Stomach (tissue), 9 donors: ENCODE measurements around the gene PTHLH. TPM values are rescaled to one million over a fixed set of nuclear protein-coding genes. Genes with fewer than 3 reads are reported as not detected.
A peak's percentile ranks its signal among the peaks of the same experiment; 100 is the strongest.

Source experiments
- DNase-seq, 2 donors: peaks; one replicate each; pipeline versions ENCODE4 v3.0.0 to v3.0.0-alpha.2; 2013 to 2019
- H3K27ac ChIP-seq, 5 donors: fragments of 200-600 bp in 4 of 5; sonication (generic) in 4 of 5; one replicate each; pipeline ENCODE4 v1.5.1; 2013 to 2019; ENCODE audit warnings: mild to moderate bottlenecking in 1 of 5, moderate library complexity in 1 of 5
- H3K27me3 ChIP-seq, 3 donors: fragments of 200-600 bp; sonication (generic); one replicate each; pipeline ENCODE4 v1.5.1; 2017 to 2019; ENCODE audit warnings: mixed run types in 1 of 3
- H3K36me3 ChIP-seq, 4 donors: fragments of 200-600 bp; sonication (generic); 1 replicate in 3 of 4; 2 replicates in 1 of 4; pipeline ENCODE4 v1.5.1; 2016 to 2019
- H3K4me1 ChIP-seq, 4 donors: fragments of 200-600 bp; sonication (generic); one replicate each; pipeline ENCODE4 v1.5.1; 2016 to 2019
- H3K4me3 ChIP-seq, 4 donors: fragments of 200-600 bp; sonication (generic) in 3 of 4; one replicate each; pipeline ENCODE4 v1.5.1; 2016 to 2019; ENCODE audit warnings: mild to moderate bottlenecking in 1 of 4
- H3K9me3 ChIP-seq, 4 donors: fragments of 200-600 bp; sonication (generic); one replicate each; pipeline ENCODE4 v1.5.1; 2016 to 2019
- EP300 ChIP-seq: sonication (generic); formaldehyde crosslinking; IDR thresholded peaks from one replicate; pipeline ENCODE4 v1.6.1; 2017; ENCODE audit warnings: antibody characterized with exemption
- POLR2A ChIP-seq, 4 donors: fragments of 450-650 bp; IDR thresholded peaks; one replicate each; pipeline ENCODE4 v1.6.1; 2016; ENCODE audit warnings: antibody characterized with exemption in 4 of 4, control low read depth in 2 of 4, mild to moderate bottlenecking in 1 of 4, moderate library complexity in 1 of 4
- POLR2AphosphoS5 ChIP-seq, 3 donors: sonication (generic); formaldehyde crosslinking; IDR thresholded peaks; one replicate each; pipeline ENCODE4 v1.6.1; 2016; ENCODE audit warnings: antibody characterized with exemption in 3 of 3
- WGBS, 5 donors: extraction: QIAGEN DNeasy Blood & Tissue Kit in 3 of 5; methylation state at CpG; one replicate each; pipeline versions ENCODE4 v1.1.5 to v1.1.7; 2013 to 2018; 5-methylcytosine and 5-hydroxymethylcytosine counted together
- intact Hi-C: fragments of 100-400 bp; cut with DNase I; formaldehyde crosslinking; loops from one replicate; pipeline ENCODE4 v1.15.1; 2023; ENCODE audit warnings: low total_unique reads
- polyA plus RNA-seq, 3 donors: library from polyadenylated mRNA; stranded (reverse); fragments of 200-250 nt; gene quantifications; one replicate each; pipeline ENCODE4 v1.2.3, GENCODE V29; 2013
- total RNA-seq, 5 donors: library from RNA; depleted of rRNA; stranded (reverse); fragments of >200 nt; gene quantifications; one replicate each; pipeline versions ENCODE4 v1.1.0 to v1.2.3, GENCODE V29; 2014 to 2016
- TF ChIP-seq, protein P1 (sequence below), 7 experiments: fragments of 450-650 bp in 4 of 7; fragments of 200-600 bp in 3 of 7; sonication (generic) in 3 of 7; IDR thresholded peaks; one replicate each; pipeline ENCODE4 v1.5.1; 2016 to 2019; ENCODE audit warnings: antibody characterized with exemption in 7 of 7, control low read depth in 2 of 7, mild to moderate bottlenecking in 1 of 7
- donor health status: healthy with polysubstance abuse.
- donor health status: Bipolar disorder and iron deficiency.
- donor health status: healthy.

The PTHLH gene
- total and polyA plus RNA-seq, 8 donors, result 0.58 to 4.8 (median 1.7) TPM; not detected in 2

DNA sequence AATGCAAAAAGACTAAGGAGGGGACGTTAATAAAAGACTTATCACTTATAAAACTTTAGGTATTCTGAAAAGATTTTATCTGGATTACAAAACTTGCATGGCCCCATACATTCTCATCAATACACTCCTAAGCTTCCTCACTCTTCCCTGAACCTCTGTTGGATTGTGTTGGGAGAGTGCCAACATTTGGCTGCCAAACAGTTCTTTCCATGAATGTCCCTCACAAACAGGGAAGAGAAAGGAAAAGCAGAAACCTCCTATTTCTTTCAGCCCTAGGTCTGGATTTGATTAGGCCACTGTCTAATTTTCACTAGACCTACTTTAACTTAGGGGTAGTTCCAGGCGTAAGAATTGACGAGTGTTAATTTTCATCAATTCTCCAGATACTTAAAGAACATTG is 11.7 kb downstream of the PTHLH start:
- Histone ChIP-seq H3K9me3 (no peaks in the 10 kb centered on the region), H3K27me3 (peaks cover 0 to 11% (median 0%) of the 10 kb centered on the region in 3 donors), H3K4me1 (peaks cover 0 to 5% (median 0%) of the 10 kb centered on the region in 4 donors), H3K36me3 (peaks cover 0 to 6% (median 0%) of the 10 kb centered on the region in 4 donors), H3K27ac (no peak overlapping the region), H3K4me3 (no peak overlapping the region)
- peak in 1 of 2 donors; percentile 39 for DNase-seq
- intact Hi-C loops, result no loop called here
- TF ChIP-seq EP300, result no peak
- TF ChIP-seq POLR2A (IDR thresholded peaks at IDR 0.05), result no peak
- no peak for TF ChIP-seq POLR2AphosphoS5 (IDR thresholded peaks at IDR 0.05)
- TF ChIP-seq, protein P1, sequence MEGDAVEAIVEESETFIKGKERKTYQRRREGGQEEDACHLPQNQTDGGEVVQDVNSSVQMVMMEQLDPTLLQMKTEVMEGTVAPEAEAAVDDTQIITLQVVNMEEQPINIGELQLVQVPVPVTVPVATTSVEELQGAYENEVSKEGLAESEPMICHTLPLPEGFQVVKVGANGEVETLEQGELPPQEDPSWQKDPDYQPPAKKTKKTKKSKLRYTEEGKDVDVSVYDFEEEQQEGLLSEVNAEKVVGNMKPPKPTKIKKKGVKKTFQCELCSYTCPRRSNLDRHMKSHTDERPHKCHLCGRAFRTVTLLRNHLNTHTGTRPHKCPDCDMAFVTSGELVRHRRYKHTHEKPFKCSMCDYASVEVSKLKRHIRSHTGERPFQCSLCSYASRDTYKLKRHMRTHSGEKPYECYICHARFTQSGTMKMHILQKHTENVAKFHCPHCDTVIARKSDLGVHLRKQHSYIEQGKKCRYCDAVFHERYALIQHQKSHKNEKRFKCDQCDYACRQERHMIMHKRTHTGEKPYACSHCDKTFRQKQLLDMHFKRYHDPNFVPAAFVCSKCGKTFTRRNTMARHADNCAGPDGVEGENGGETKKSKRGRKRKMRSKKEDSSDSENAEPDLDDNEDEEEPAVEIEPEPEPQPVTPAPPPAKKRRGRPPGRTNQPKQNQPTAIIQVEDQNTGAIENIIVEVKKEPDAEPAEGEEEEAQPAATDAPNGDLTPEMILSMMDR (IDR thresholded peaks at IDR 0.05), result no peak
- 89 to 93% (median 91%) methylated on average over 3 of the region's 3 CpGs for WGBS, 5 donors

DNA sequence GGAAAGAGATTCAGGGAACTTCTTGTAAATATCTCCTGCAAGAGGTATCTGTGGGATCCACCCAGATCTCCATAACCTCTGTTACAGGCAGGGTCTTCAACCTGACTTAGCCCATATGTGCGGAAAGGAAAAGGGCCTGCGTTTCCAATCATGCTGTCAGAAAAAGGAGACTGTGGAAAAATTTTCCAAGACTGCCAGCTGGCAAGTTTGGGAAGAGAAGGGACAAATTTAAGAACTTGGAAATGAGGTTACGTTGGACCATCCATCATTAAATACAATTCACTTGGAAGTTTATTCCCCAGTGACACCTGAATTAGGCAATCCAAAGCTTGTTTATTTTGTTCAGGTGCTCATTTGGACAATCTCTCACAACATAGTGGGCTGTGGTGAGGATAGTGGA is 13.9 kb downstream of the PTHLH start:
- Histone ChIP-seq H3K27me3 (peaks cover 0 to 5% (median 0%) of the 10 kb centered on the region in 3 donors), H3K9me3 (no peaks in the 10 kb centered on the region), H3K36me3 (peaks cover 0 to 6% (median 0%) of the 10 kb centered on the region in 4 donors), H3K4me1 (peaks cover 0 to under 1% (median 0%) of the 10 kb centered on the region in 4 donors), H3K4me3 (no peak overlapping the region), H3K27ac (no peak overlapping the region)
- 85 to 94% (median 91%) methylated on average over 3 of the region's 3 CpGs for WGBS, 5 donors
- TF ChIP-seq POLR2AphosphoS5 (IDR thresholded peaks at IDR 0.05) (no peak), EP300 (no peak), POLR2A (IDR thresholded peaks at IDR 0.05) (no peak)
- TF ChIP-seq, protein P1 (IDR thresholded peaks at IDR 0.05), result no peak
- intact Hi-C loops, result no loop called here
- DNase-seq, result no peak

DNA sequence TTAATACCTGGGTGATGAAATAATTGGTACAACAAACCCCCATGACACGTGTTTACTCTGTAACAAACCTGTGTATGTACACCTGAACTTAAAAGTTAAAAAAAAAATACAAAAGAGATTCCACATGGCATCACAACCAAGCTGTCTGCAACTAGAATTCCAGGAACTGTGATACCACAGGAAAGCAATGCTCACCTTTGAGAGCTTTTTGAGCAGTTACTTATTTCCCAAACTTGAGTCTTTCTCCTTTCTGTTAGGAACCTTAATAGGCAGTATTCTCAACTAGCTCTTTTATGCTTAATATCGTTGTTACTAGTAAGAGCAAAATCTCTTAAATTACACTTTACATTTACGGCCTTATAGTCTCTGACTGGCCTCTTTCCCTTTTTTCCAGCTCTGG is 15.2 kb downstream of the PTHLH start:
- TF ChIP-seq POLR2AphosphoS5 (IDR thresholded peaks at IDR 0.05) (no peak), POLR2A (IDR thresholded peaks at IDR 0.05) (no peak), EP300 (no peak)
- TF ChIP-seq, protein P1 (IDR thresholded peaks at IDR 0.05), result no peak
- Histone ChIP-seq H3K27me3 (no peaks in the 10 kb centered on the region), H3K9me3 (no peaks in the 10 kb centered on the region), H3K4me3 (no peak overlapping the region), H3K4me1 (no peaks in the 10 kb centered on the region), H3K27ac (no peak overlapping the region), H3K36me3 (no peaks in the 10 kb centered on the region)
- WGBS, 5 donors, result 81 to 88% (median 88%) methylated on average over 3 of the region's 3 CpGs
- DNase-seq, result no peak
- intact Hi-C loops, result no loop called here

DNA sequence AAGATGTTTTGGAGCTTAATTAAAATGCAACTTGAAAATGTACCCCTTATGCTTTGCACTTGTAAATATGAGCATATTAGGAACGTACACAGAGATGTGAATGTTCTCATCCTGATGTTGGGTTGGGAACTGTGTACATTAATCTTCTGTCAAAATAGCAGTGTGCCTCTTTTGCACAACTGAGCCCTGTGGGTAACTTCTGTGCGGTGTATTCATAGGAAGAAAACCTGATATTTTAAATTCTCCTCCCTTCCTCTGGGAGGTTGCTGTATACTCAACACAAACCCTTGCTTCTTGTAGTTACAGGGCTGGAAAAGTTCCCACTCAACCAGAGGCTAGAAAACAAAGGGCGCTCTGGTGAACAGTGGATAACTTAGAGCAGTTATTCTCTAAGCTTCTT is 18.7 kb downstream of the PTHLH start:
- no peak for TF ChIP-seq POLR2AphosphoS5 (IDR thresholded peaks at IDR 0.05)
- TF ChIP-seq EP300, result no peak
- TF ChIP-seq, protein P1 (IDR thresholded peaks at IDR 0.05), result no peak
- no peak for TF ChIP-seq POLR2A (IDR thresholded peaks at IDR 0.05)
- H3K4me1 ChIP-seq, result no peaks in the 10 kb centered on the region
- H3K27me3 ChIP-seq, result no peaks in the 10 kb centered on the region
- no peaks in the 10 kb centered on the region for H3K36me3 ChIP-seq
- WGBS, 5 donors, result 84 to 93% (median 86%) methylated on average over 3 of the region's 3 CpGs
- DNase-seq, result no peak
- H3K27ac ChIP-seq, result no peak overlapping the region
- no peak overlapping the region for H3K4me3 ChIP-seq
- H3K9me3 ChIP-seq, result no peaks in the 10 kb centered on the region
- intact Hi-C loops, result no loop called here
